HG03460 (cell line): ENCODE measurements around the gene COL4A1.

ENCODE experiments used
- ATAC-seq: cut with Tn5 transposase; IDR thresholded peaks from one replicate; pipeline ENCODE4 v1.9.1; 2021; ENCODE audit not compliant: unreplicated experiment

The COL4A1 gene

GRCh38 chr13:110262508-110263291 lies 44.3 kb downstream of the COL4A1 start:
- no peak for ATAC-seq

GRCh38 chr13:110262082-110262436 lies 44.9 kb downstream of the COL4A1 start:
- no peak for ATAC-seq

GRCh38 chr13:110261166-110262081 lies 45.5 kb downstream of the COL4A1 start:
- ATAC-seq: no peak

- ATAC-seq: no peak
Measured at GRCh38 chr13:110259651-110260050, 47.3 kb downstream of the COL4A1 start.

- no peak for ATAC-seq
Measured at GRCh38 chr13:110258876-110259631, 47.9 kb downstream of the COL4A1 start.

- ATAC-seq: no peak
Measured at GRCh38 chr13:110257408-110257807, 49.5 kb downstream of the COL4A1 start.

- no peak for ATAC-seq
Measured at GRCh38 chr13:110256126-110256905, 50.6 kb downstream of the COL4A1 start.

GRCh38 chr13:110254751-110255553 lies 52.0 kb downstream of the COL4A1 start:
- no peak for ATAC-seq

- ATAC-seq: no peak
Measured at GRCh38 chr13:110254151-110254679, 52.7 kb downstream of the COL4A1 start.

- ATAC-seq: no peak
Measured at GRCh38 chr13:110251193-110251819, 55.7 kb downstream of the COL4A1 start.

GRCh38 chr13:110250258-110250891 lies 56.6 kb downstream of the COL4A1 start:
- no peak for ATAC-seq

- ATAC-seq: no peak
Measured at GRCh38 chr13:110249326-110249725, 57.6 kb downstream of the COL4A1 start.

GRCh38 chr13:110248449-110249143 lies 58.4 kb downstream of the COL4A1 start:
- no peak for ATAC-seq

GRCh38 chr13:110246530-110246929 lies 60.4 kb downstream of the COL4A1 start:
- no peak for ATAC-seq

- no peak for ATAC-seq
Measured at GRCh38 chr13:110245416-110245899, 61.5 kb downstream of the COL4A1 start.

- ATAC-seq: no peak
Measured at GRCh38 chr13:110244976-110245375, 62.0 kb downstream of the COL4A1 start.

- no peak for ATAC-seq
Measured at GRCh38 chr13:110244071-110244830, 62.7 kb downstream of the COL4A1 start.
